Measurements from ENCODE around the gene HSDL1. TPM values are rescaled to one million over a fixed set of nuclear protein-coding genes. Genes with fewer than 3 reads are reported as not detected.

HSDL1 gene
- total RNA-seq = 10 to 100 TPM; 13.7 to 15.6 (median 14.4) TPM

DNA sequence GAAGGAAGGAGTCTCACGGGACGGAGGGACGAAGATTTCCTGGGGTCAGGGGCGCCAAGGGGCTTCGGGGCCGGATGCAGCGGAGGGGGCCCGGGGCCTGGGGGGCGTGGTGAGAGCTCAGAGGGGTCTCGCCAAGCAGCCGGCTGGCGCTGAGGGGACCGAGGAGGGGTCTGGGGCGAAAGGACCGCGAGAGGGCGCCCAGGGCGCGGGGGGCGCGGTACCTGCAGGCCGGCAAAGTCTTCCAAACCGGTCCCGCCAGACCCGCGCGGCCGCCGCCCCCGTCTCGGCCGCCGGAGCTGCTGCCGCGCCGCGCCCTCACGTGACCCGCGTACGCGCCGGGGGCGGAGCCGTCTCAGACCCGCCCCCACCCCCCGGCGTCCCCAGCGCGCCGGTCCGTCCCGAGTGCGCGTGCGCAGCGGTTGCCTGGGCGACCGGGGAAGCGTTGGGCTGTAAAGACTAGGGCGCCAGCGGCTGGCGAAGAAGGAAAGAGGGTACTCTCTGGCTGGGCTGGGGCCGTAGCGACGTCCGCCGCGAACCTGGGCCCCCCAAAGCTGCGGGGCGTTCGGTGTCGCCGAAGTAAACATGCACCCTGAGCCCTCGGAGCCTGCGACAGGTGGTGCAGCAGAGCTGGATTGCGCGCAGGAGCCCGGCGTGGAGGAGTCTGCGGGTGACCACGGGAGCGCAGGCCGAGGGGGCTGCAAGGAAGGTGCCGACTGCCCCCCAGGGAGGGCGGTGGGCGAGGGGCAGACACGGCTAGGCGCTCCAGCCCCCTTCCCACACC lies at the start of gene HSDL1, which contains the start of gene DNAAF1:
TSS of gene HSDL1 (minus strand) at position 319 of the 781 bp plus-strand sequence. CDS start 13,856 bp downstream, outside the sequence.
TSS of gene DNAAF1 (plus strand) at position 450 of the 781 bp plus-strand sequence. CDS start at position 583, 133 bp downstream.
- DNase-seq (peak; percentile 95), ATAC-seq (peak; percentile 82 to 87)
- Mint-ChIP-seq H3K36me3 (ENCODE audit: insufficient read depth) (no peaks in the 10 kb centered on the region), H3K9me3 (no peaks in the 10 kb centered on the region), H3K4me1 (ENCODE audit: low read depth) (peaks cover 14% of the 10 kb centered on the region), H3K4me3 (peak within 1 kb of the TSS; percentile 96), H3K27me3 (ENCODE audit: low read depth) (peaks cover 3% of the 10 kb centered on the region)

DNA sequence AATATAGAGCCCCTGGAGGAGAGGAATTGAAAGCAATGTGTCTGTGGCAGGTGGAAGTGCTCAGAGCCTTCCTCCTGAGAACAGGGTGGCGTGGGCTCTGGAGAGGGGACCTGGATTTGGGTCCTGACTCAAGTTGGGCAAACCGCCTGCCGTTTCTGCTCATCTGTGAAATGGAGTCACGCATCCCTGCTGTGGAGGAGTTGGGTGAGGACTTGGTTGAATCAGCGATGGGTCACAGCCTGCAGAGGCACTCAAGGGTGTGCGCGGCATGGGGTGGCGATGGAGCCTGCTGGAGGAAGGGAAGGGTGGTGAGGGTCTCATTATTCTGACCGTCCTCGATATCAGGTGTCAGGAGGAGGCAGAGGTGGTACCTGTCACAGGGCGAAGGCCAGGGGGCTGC lies 49.0 kb upstream of the HSDL1 start:
- H3K4me3 Mint-ChIP-seq = peak overlapping the region; percentile 59
- H3K4me1 Mint-ChIP-seq (ENCODE audit: low read depth) = peaks cover 16% of the 10 kb centered on the region
- no peaks in the 10 kb centered on the region for H3K9me3 Mint-ChIP-seq
- H3K27me3 Mint-ChIP-seq (ENCODE audit: low read depth) = no peaks in the 10 kb centered on the region
- no peak for DNase-seq
- peak; percentile 15 to 49 for ATAC-seq
- no peaks in the 10 kb centered on the region for H3K36me3 Mint-ChIP-seq (ENCODE audit: insufficient read depth)

DNA sequence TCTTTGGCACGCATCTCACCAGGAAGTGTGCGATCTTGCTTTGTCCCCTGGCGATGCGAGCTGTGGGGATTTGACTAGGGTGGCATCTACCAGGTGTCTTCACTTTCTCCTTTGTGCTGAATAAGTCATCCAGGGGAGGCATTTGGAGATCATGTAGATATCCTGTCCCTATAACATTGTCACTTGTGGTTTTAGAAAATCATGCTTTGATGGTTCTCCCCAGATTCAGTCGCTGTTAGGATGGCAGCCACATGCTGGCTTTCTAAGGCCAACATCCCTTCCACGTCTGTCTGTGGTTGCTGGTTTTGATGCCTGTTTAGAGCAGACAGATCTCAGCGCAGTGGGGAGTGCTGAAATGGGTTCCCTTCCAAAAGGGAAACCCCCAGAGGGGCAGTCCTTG lies 48.5 kb upstream of the HSDL1 start:
- ATAC-seq = peak; percentile 15 to 25
- H3K27me3 Mint-ChIP-seq (ENCODE audit: low read depth) = no peaks in the 10 kb centered on the region
- H3K4me3 Mint-ChIP-seq = no peak overlapping the region

DNA sequence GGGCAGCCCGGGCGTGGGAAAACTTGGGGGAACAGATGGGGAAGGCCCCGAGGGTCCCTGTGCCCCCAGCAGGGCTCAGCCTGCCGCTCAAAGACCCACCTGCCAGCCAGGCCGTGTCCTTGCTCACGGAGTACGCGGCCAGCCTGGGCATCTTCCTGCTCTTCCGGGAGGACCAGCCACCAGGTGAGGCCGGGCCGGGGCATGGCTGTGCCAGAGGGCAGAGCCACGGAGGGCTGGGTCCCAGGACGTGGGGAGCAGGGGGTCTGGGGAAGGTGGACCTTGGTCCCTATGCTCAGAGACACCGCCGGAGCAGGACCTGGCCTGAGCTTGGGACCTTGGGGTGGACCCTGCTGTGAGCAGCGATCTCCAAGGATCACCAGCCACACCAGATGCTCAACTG lies 46.5 kb upstream of the HSDL1 start:
- peaks cover 19% of the 10 kb centered on the region for H3K4me1 Mint-ChIP-seq (ENCODE audit: low read depth)
- DNase-seq (no peak), ATAC-seq (no peak)
- no peaks in the 10 kb centered on the region for H3K27me3 Mint-ChIP-seq (ENCODE audit: low read depth)
- no peaks in the 10 kb centered on the region for H3K9me3 Mint-ChIP-seq
- H3K4me3 Mint-ChIP-seq = no peak overlapping the region
- H3K36me3 Mint-ChIP-seq (ENCODE audit: insufficient read depth) = no peaks in the 10 kb centered on the region

More for the DNA sequence above, 48.5 kb upstream of the HSDL1 start:
- no peaks in the 10 kb centered on the region for H3K36me3 Mint-ChIP-seq (ENCODE audit: insufficient read depth)
- no peak for DNase-seq
- H3K4me1 Mint-ChIP-seq (ENCODE audit: low read depth) = peaks cover 16% of the 10 kb centered on the region
- no peaks in the 10 kb centered on the region for H3K9me3 Mint-ChIP-seq

DNA sequence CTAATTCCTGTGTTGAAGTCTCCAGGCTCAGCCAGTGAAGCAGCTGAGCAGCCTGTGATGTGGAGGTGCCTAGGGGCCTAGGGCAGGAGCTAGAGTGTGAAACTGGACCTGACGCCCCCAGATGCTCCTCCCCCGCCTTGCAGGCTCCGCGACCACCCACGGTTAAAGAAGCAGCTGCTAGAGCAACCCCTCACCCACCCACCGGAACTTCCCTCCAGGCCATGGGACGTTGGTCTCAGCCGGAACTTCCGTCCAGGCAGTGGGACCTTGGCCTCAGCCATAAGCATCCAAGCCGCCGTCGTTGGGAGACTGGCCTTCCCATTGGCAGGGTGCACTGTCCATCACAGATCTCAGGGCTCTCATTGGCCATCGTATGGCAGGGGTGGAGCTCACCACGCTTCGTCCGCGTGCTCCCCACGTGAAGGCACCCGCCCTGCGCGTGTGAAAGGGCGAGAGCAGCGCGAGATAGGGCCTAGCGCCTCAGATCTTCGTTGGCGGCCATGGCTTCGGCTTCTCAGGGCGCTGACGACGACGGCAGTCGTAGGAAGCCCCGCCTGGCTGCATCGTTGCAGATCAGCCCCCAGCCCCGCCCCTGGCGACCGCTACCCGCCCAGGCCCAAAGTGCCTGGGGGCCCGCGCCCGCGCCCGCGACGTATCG lies 45.9 kb upstream of the HSDL1 start, which contains the start of gene ADAD2:
TSS of gene ADAD2 (plus strand) at position 427 of the 658 bp plus-strand sequence. CDS start at position 501, 74 bp downstream.
- no peak within 1 kb of the TSS for H3K4me3 Mint-ChIP-seq
- ATAC-seq = no peak
- DNase-seq = no peak

DNA sequence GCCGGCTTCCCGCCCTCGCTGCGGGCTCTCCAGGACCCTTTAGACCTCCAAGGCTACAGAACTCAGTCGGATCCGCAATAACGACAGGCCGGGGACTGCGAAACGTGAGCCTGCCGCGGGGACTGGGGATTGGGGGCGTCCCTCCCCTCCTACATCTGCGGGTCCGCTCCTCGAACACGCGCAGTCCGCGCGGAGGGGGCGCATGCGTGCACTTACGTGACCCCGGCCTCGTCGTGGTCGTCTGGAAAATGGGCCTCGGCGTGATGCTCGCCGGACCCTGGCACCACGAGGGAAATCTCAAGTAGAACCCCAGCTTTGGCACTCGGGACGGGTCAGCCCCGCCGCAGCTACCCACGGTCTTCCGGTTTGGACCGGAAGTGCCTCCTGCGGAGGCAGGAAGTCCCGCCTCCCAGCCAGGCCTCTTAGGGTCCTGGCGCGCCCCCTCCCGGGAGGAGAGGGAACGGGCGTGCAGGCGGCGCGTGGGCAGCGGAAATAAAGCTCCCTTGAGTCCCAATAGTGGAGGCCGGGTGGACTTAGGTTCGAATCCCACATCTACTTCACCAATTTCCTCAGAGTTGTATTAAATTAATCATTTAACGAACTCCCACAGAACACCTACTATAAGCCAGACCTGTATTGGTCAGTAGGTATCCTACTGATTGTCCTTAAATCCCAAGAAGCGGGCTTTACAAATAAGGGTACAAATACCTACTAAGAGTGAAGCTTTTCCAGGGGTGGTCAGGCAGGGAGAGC lies 41.9 kb upstream of the HSDL1 start, which contains the start of gene TAF1C:
TSS of gene TAF1C (minus strand) at position 373 of the 753 bp plus-strand sequence. CDS start 2,069 bp downstream, outside the sequence.
- peak; percentile 93 to 95 for ATAC-seq
- H3K9me3 Mint-ChIP-seq = no peaks in the 10 kb centered on the region

More for the DNA sequence above, 45.9 kb upstream of the HSDL1 start, which contains the start of gene ADAD2:
- Mint-ChIP-seq H3K4me1 (ENCODE audit: low read depth) (peaks cover 20% of the 10 kb centered on the region), H3K9me3 (no peaks in the 10 kb centered on the region), H3K36me3 (ENCODE audit: insufficient read depth) (no peaks in the 10 kb centered on the region), H3K27me3 (ENCODE audit: low read depth) (no peaks in the 10 kb centered on the region)

DNA sequence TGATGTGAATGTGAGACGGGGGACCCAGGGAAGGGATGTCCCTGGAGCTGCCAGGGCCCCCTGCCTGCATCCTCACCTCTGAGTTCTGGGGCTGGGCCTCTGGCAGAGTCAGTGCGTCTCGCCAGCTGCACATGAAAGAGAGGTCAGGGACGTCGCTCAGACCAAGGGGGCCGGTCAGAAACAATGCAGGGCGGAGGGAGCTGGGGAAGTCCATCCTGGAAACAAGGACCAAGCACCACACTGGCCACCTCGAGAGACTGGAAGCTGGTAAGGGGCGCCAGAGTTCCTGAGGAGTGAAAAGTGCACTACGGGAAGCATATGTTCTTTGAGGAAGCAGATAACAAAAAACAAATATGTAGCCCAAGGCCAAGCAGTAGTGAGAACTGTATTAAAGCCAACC lies 39.8 kb upstream of the HSDL1 start:
- H3K27me3 Mint-ChIP-seq (ENCODE audit: low read depth) = no peaks in the 10 kb centered on the region
- H3K4me1 Mint-ChIP-seq (ENCODE audit: low read depth) = peaks cover 19% of the 10 kb centered on the region
- DNase-seq = no peak
- peak overlapping the region; percentile 94 for H3K4me3 Mint-ChIP-seq
- no peak for ATAC-seq
- H3K36me3 Mint-ChIP-seq (ENCODE audit: insufficient read depth) = peaks cover 13% of the 10 kb centered on the region
- no peaks in the 10 kb centered on the region for H3K9me3 Mint-ChIP-seq

More for the DNA sequence above, 41.9 kb upstream of the HSDL1 start, which contains the start of gene TAF1C:
- Mint-ChIP-seq H3K4me1 (ENCODE audit: low read depth) (peaks cover 19% of the 10 kb centered on the region), H3K4me3 (peak within 1 kb of the TSS; percentile 94), H3K27me3 (ENCODE audit: low read depth) (no peaks in the 10 kb centered on the region), H3K36me3 (ENCODE audit: insufficient read depth) (peaks cover 13% of the 10 kb centered on the region)
- DNase-seq = peak; percentile 90

DNA sequence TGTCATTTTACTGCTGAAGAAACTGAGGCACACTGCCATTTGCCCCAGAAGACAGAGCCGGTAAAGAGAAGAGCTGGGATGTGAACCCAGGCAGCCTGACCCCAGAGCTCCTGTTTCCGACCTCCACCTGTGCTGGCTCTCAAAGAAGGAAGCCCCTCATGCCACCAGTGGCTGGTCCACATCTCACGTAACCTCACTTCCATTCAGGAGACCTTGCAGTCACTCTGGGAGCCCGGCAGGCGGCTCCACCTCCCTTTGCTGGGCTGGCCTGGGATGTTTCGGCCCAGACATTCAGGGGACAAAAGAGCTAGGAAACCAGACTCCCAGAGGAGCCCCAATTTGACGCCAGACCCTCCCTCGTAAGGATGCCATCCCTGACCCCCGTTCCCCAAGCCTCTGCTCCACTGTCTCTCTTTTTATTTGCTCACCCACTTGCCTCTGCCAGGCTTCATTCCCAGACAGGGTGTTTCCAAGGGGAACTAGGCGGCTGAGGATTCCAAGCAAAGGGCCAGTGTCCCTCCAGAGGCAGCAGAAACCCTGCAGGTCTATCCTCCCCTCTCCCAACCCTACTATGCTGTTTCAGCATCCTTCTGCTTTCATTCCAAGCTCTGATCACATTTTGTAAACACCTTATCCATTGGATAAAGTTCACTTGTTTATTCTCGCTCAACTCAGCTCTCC lies 39.1 kb upstream of the HSDL1 start:
- no peak for ATAC-seq
- peak overlapping the region; percentile 94 for H3K4me3 Mint-ChIP-seq
- no peaks in the 10 kb centered on the region for H3K27me3 Mint-ChIP-seq (ENCODE audit: low read depth)
- peaks cover 19% of the 10 kb centered on the region for H3K4me1 Mint-ChIP-seq (ENCODE audit: low read depth)
- no peaks in the 10 kb centered on the region for H3K9me3 Mint-ChIP-seq
- no peak for DNase-seq
- peaks cover 13% of the 10 kb centered on the region for H3K36me3 Mint-ChIP-seq (ENCODE audit: insufficient read depth)

DNA sequence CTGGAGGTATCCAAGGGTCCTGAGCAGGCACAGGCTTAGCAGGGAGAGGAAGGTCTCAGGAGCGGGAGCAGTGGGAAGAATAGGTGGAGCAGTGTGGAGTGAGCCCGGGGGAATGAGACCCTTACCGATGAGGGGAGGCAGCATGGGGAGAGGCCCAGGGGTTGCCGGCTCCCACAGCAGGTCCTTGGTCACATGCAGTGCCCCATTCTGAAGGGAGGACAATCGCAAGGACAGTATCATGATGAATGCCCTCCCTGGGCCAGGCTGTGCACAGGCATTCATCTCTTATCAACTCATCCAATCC lies 38.5 kb upstream of the HSDL1 start:
- DNase-seq = no peak
- H3K4me3 Mint-ChIP-seq = no peak overlapping the region
- H3K9me3 Mint-ChIP-seq = no peaks in the 10 kb centered on the region
- no peaks in the 10 kb centered on the region for H3K27me3 Mint-ChIP-seq (ENCODE audit: low read depth)
- H3K36me3 Mint-ChIP-seq (ENCODE audit: insufficient read depth) = peaks cover 13% of the 10 kb centered on the region
- H3K4me1 Mint-ChIP-seq (ENCODE audit: low read depth) = peaks cover 19% of the 10 kb centered on the region
- no peak for ATAC-seq

DNA sequence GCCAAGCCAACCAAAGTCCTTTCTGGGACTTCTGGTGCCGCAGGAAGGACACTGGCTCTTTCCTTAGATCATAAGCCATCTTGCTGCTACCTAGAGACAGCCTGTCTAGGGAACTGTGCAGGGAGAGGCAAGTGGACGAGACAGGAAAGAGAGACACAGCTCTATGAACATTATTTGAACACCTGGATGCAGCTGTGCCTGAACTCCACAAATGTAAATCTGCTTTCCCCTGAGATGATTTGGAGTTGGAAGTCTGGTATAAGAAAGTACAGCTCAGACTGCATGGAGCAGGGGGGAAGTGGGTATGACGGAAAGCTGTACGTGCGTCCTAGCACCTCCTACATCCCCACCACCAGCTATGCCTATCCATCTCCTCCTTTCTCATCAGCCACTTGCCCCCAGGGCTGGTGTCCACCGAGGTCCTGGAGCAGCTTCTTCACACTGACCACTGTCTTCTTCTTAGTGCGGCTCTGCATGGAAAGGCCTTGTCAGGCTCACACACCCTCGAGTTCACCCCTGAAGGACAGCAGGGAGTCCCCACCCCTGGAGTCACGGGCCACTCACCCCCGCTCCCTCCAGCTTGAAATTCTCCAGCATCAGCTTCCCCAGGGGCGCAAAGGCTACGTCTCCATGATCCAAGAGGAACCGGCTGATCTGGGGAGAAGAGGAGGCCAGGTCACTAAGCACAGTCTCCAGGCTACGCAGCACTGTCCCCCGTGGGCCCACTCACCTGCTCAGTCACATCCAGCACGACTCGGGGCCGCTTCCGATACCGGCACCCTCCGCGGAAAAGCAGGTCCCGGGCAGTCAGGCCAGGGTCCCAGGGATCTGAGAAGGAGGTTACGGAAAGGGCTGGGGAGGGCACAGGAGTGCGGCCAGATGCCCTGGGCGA lies 37.9 kb upstream of the HSDL1 start:
- peaks cover 22% of the 10 kb centered on the region for H3K4me1 Mint-ChIP-seq (ENCODE audit: low read depth)
- DNase-seq = no peak
- no peaks in the 10 kb centered on the region for H3K9me3 Mint-ChIP-seq
- H3K4me3 Mint-ChIP-seq = no peak overlapping the region
- H3K36me3 Mint-ChIP-seq (ENCODE audit: insufficient read depth) = peaks cover 13% of the 10 kb centered on the region
- H3K27me3 Mint-ChIP-seq (ENCODE audit: low read depth) = no peaks in the 10 kb centered on the region
- ATAC-seq = no peak

DNA sequence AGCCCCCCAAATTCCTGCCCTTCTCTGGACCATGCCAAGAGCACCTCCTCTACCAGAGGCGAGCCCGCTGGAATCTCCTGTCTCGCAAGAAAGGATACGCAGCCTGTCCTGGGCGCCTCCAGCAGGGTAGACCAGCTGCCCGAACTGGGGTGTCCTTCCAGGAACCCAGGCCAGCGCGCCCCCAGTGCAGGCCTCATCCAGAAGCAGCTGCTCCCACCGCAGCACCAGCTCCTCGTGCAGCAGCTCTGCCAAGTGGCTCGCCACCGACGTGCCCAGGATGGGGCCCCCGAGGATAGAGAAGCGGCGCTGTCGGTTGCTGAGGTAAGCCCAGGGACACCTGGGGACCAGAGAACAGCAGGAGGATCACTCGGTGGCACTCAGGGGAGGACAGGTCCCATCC lies 37.1 kb upstream of the HSDL1 start:
- Mint-ChIP-seq H3K4me1 (ENCODE audit: low read depth) (peaks cover 24% of the 10 kb centered on the region), H3K27me3 (ENCODE audit: low read depth) (no peaks in the 10 kb centered on the region), H3K36me3 (ENCODE audit: insufficient read depth) (peaks cover 13% of the 10 kb centered on the region), H3K9me3 (no peaks in the 10 kb centered on the region), H3K4me3 (no peak overlapping the region)
- DNase-seq (no peak), ATAC-seq (no peak)

DNA sequence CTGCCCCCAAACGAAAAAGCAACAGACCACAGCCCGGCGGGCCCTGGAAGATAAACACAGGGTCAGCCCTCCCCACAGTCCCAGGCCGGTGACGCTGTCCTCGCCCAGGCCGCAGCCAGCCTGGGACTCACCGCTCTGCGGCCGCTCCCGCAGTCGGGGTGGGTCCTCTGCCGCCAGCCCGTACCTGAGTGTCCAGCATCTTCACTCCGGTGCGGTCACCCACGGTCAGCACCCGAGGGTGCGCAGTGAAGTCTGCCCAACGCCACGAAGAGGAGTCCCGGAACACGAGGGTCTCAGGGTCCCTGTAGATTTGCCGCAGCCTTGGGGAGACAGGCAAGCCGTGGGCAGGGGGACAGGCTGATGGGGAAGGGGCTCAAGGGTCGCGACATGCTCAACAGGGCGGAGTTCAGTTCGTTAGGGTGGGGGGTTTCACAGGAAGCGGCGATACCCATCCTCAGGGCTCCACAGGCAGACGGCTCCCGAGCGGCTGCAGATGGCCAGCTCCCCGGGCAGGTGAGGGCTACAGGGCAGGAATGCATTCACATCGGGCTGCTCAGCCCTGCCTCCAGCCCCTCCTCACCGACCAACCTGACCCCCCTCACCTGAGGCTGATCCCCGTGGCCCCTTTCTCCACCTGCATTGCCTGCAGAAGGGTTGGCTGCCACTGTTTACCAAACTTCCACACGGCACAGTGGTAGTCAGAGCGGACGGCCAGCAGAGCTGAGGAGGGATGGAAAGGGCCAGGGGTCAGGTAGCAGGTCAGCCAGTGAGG lies 36.4 kb upstream of the HSDL1 start:
- peaks cover 21% of the 10 kb centered on the region for H3K4me1 Mint-ChIP-seq (ENCODE audit: low read depth)
- ATAC-seq (no peak), DNase-seq (no peak)
- no peaks in the 10 kb centered on the region for H3K9me3 Mint-ChIP-seq
- H3K27me3 Mint-ChIP-seq (ENCODE audit: low read depth) = no peaks in the 10 kb centered on the region
- H3K36me3 Mint-ChIP-seq (ENCODE audit: insufficient read depth) = peaks cover 13% of the 10 kb centered on the region
- H3K4me3 Mint-ChIP-seq = no peak overlapping the region

Data from activated T-cell treated with anti-CD3 and anti-CD28 coated beads, Interleukin-2, amount 50 U/mL, for 4 hours (primary cell).